ENCODE measurements around the gene LTBP2. TPM values are rescaled to one million over a fixed set of nuclear protein-coding genes. Genes with fewer than 3 reads are reported as not detected.

LTBP2 gene
- total RNA-seq, 1 donor from 2014 or later = 2.9 TPM

GRCh38 chr14:74515891-74516412 lies 96.1 kb downstream of the LTBP2 start:
- no peak overlapping the region for H3K4me3 Mint-ChIP-seq
- no peak for TF ChIP-seq CTCF (IDR thresholded peaks at IDR 0.05; ENCODE audit: unreplicated experiment)
- H3K36me3 Mint-ChIP-seq = no peaks in the 10 kb centered on the region
- no peaks in the 10 kb centered on the region for H3K9me3 Mint-ChIP-seq
- peaks cover 10% of the 10 kb centered on the region for H3K4me1 Mint-ChIP-seq
- no peak overlapping the region for H3K27ac Mint-ChIP-seq
- DNase-seq (ENCODE audit: low spot score in 2 of 2, unreplicated experiment in 2 of 2) = no peak
- peaks cover 8% of the 10 kb centered on the region for H3K27me3 Mint-ChIP-seq (ENCODE audit: low read depth)

GRCh38 chr14:74514471-74514941 lies 97.5 kb downstream of the LTBP2 start:
- TF ChIP-seq CTCF (IDR thresholded peaks at IDR 0.05; ENCODE audit: unreplicated experiment) = no peak
- H3K4me3 Mint-ChIP-seq = no peak overlapping the region
- no peaks in the 10 kb centered on the region for H3K36me3 Mint-ChIP-seq
- no peaks in the 10 kb centered on the region for H3K9me3 Mint-ChIP-seq
- H3K27me3 Mint-ChIP-seq (ENCODE audit: low read depth) = peaks cover 15% of the 10 kb centered on the region
- H3K4me1 Mint-ChIP-seq = peaks cover 10% of the 10 kb centered on the region
- DNase-seq (ENCODE audit: low spot score in 2 of 2, unreplicated experiment in 2 of 2) = no peak
- H3K27ac Mint-ChIP-seq = no peak overlapping the region

GRCh38 chr14:74511966-74512830 lies 99.8 kb downstream of the LTBP2 start:
- no peak for TF ChIP-seq CTCF (IDR thresholded peaks at IDR 0.05; ENCODE audit: unreplicated experiment)
- Mint-ChIP-seq H3K4me3 (no peak overlapping the region), H3K27ac (no peak overlapping the region), H3K4me1 (peaks cover 3% of the 10 kb centered on the region), H3K27me3 (ENCODE audit: low read depth) (peaks cover 29% of the 10 kb centered on the region), H3K9me3 (no peaks in the 10 kb centered on the region), H3K36me3 (no peaks in the 10 kb centered on the region)
- DNase-seq (ENCODE audit: low spot score in 2 of 2, unreplicated experiment in 2 of 2) = no peak

- TF ChIP-seq CTCF (IDR thresholded peaks at IDR 0.05; ENCODE audit: unreplicated experiment) = no peak
- no peak overlapping the region for H3K27ac Mint-ChIP-seq
- H3K27me3 Mint-ChIP-seq (ENCODE audit: low read depth) = peaks cover 31% of the 10 kb centered on the region
- no peak overlapping the region for H3K4me3 Mint-ChIP-seq
- no peaks in the 10 kb centered on the region for H3K9me3 Mint-ChIP-seq
- no peak for DNase-seq (ENCODE audit: low spot score in 2 of 2, unreplicated experiment in 2 of 2)
- H3K36me3 Mint-ChIP-seq = no peaks in the 10 kb centered on the region
- H3K4me1 Mint-ChIP-seq = no peaks in the 10 kb centered on the region
These were observed 101.1 kb downstream of the LTBP2 start for GRCh38 chr14:74510959-74511409.

GRCh38 chr14:74510223-74510931 lies 101.7 kb downstream of the LTBP2 start:
- Mint-ChIP-seq H3K9me3 (no peaks in the 10 kb centered on the region), H3K4me3 (no peak overlapping the region), H3K27me3 (ENCODE audit: low read depth) (peaks cover 31% of the 10 kb centered on the region), H3K36me3 (no peaks in the 10 kb centered on the region), H3K4me1 (no peaks in the 10 kb centered on the region), H3K27ac (no peak overlapping the region)
- DNase-seq (ENCODE audit: low spot score in 2 of 2, unreplicated experiment in 2 of 2) = no peak
- no peak for TF ChIP-seq CTCF (IDR thresholded peaks at IDR 0.05; ENCODE audit: unreplicated experiment)

All from mesothelial cell of epicardium (in vitro differentiated cells).